GM15510 (cell line): ENCODE measurements around the gene TMEM120B.

ENCODE experiments used
- POLR2A ChIP-seq: IDR thresholded peaks from 3 replicates; pipeline ENCODE4 v1.6.1; 2011; ENCODE audit warnings: borderline replicate concordance; ENCODE audit not compliant: insufficient read length; ENCODE audit errors: extremely low read depth

TMEM120B gene

GRCh38 chr12:121708313-121709063 is 4.1 kb upstream of the TMEM120B start:
- no peak for TF ChIP-seq POLR2A

GRCh38 chr12:121709478-121709961 is 3.0 kb upstream of the TMEM120B start:
- no peak for TF ChIP-seq POLR2A

- no peak for TF ChIP-seq POLR2A
Observed at GRCh38 chr12:121711361-121712189, 977 bp upstream of the TMEM120B start.

- TF ChIP-seq POLR2A = no peak
Observed at GRCh38 chr12:121712190-121712460, 427 bp upstream of the TMEM120B start.

GRCh38 chr12:121713257-121713777 is 765 bp downstream of the TMEM120B start:
- no peak for TF ChIP-seq POLR2A

GRCh38 chr12:121713793-121714192 is 1.2 kb downstream of the TMEM120B start:
- TF ChIP-seq POLR2A = no peak

- no peak for TF ChIP-seq POLR2A
Observed at GRCh38 chr12:121715862-121716435, 3.4 kb downstream of the TMEM120B start.

GRCh38 chr12:121717041-121717699 is 4.6 kb downstream of the TMEM120B start:
- TF ChIP-seq POLR2A = no peak

- TF ChIP-seq POLR2A = no peak
Observed at GRCh38 chr12:121718653-121719239, 6.2 kb downstream of the TMEM120B start.

GRCh38 chr12:121719926-121720414 is 7.4 kb downstream of the TMEM120B start:
- no peak for TF ChIP-seq POLR2A

- TF ChIP-seq POLR2A = no peak
Observed at GRCh38 chr12:121720762-121721161, 8.2 kb downstream of the TMEM120B start.

GRCh38 chr12:121722511-121722910 is 10.0 kb downstream of the TMEM120B start:
- TF ChIP-seq POLR2A = no peak

GRCh38 chr12:121723200-121723599 is 10.6 kb downstream of the TMEM120B start:
- TF ChIP-seq POLR2A = no peak

GRCh38 chr12:121724925-121725324 is 12.4 kb downstream of the TMEM120B start:
- no peak for TF ChIP-seq POLR2A
